COLO668 (cell line): ENCODE results near the gene BEX4.
A peak's percentile ranks its signal among the peaks of the same experiment; 100 is the strongest.
"Not testable (repeated sequence)": the region's sequence is repeated elsewhere in the genome, so short reads cannot be mapped to it uniquely, and the experiment has no call there.

Experiments used
- DNase-seq: peaks from one replicate; lab custom pipeline; 2025; ENCODE audit not compliant: unreplicated experiment; lab: John Stamatoyannopoulos, UW

Gene BEX4

GRCh38 chrX:103235608-103236007, 20.7 kb downstream of the BEX4 start:
- not testable (repeated sequence) for DNase-seq

GRCh38 chrX:103236296-103236695, 21.4 kb downstream of the BEX4 start:
- DNase-seq: no peak

GRCh38 chrX:103240155-103240554, 25.2 kb downstream of the BEX4 start:
- DNase-seq: no peak

- DNase-seq: no peak
Observed at GRCh38 chrX:103248553-103248952, 33.6 kb downstream of the BEX4 start.

DNA sequence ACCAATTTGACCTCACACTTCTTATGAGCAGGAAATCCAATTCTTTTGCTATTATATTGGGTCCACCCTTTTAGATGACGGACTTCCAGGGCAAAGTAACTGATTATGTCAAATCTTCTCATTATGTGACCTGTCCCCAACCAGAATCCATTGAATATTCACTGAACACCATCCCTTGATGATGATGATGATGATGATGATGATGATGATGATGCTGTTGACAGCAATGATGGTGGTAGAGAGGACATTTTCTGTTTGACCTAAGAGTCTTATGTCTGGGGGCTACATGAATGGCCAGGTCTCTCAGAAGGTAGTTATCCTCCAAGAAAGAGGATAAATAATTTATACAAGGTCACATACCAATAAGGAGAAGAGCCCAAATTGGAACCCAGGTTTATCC, 34.9 kb downstream of the BEX4 start:
- no peak for DNase-seq

DNA sequence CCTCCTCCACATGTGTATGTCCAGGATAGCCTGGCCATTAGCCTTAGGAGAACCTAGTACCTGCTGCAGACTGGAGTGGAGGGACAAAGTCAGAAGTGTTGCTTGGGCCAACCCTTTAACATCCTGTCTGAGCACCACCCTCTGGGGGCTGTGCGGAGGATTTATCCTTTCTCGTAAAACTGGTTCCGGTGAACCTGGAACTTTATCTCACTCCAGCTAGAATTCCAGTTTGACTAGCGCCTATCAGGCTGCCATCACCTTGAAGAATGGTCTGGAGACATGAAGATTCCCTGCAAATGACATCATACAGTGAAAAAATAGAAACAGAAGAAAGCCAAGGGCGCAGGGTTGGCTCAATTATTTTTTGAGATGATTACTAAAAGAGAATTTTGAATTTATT, 36.1 kb downstream of the BEX4 start:
- DNase-seq: no peak

DNA sequence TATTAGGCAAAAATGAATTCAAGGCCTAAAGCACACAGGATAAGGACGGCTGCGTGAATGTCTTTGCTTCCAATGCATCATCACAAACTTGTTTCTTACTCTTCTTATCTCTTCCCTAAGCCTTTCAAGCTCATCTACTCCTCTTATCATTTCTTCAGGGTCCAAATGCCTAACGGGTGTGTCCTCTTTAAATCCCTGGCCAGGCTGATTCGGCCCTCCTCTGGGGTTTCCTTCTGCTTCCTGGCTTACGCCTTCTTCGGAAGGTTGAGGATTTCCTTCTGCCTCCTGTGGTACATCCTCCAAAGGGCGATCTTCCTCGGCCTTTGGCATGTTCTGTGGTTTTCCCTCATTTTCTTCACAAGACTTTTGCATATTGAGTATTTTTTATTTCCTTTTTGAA, 38.7 kb downstream of the BEX4 start:
- no peak for DNase-seq

DNA sequence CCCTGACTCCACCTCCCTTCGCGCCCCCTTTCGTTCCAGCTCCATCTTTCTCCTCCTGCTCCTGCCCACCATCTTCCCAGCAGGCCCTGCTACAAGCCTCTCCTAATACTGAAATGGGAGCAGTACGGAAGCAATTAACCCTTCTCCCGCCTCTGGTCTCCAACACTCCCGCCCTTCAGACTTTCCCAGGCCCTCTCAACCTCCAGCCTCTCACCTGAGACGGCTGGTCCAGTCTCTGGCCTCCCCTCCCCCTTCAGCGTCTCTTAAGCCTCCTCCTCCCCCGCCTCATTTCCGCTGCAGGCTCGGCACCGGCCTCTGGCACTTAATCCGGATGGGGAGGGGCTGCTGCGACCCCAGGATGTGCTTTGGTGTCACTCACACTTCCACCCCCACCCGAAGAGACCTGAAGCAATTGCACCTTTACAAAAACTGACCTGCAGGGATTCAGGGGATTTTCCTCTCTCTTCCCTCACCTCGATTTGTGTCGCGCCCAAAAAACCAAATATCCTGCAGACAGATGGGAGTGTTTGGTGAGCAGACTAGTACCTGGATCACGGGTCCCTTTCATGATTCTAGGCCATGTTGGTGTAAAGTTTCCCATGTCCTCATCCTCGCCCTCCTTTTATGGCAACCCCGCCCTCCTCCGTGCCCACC, 39.4 kb downstream of the BEX4 start:
- DNase-seq: peak; percentile 62

DNA sequence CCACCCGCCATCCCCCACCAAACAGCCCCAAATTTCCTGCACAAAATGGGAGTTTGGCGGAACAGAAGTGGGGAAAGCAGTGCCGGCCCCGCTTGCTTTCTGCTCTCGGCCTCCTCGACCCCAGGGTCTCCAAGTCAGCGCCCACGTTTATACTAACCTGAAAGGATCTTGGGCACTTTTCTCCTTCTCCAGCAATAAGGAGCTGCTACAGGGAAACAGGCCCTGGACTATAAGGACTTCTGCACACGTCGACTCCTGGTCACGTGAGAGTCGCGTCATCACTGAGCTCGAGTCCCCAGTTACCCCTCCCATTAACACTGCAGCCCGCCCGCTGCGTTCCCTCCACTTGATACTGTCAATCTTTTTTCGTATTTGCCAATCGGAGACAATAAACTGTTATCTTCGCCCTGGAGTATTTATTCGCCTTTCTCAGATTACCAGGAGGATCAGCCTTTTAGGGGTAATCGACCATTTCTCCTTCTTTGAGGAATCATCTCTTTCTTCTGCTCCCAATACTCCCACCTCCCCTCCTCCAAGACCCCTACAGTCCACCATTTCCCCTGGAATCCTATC, 40.1 kb downstream of the BEX4 start, which contains the start of gene TCEAL8:
Gene TCEAL8 (minus strand): TSS at position 235 of the 573 bp plus-strand sequence. CDS start 1,176 bp downstream, outside the sequence.
- DNase-seq: peak; percentile 75

GRCh38 chrX:103256651-103257050, 41.7 kb downstream of the BEX4 start:
- no peak for DNase-seq

DNA sequence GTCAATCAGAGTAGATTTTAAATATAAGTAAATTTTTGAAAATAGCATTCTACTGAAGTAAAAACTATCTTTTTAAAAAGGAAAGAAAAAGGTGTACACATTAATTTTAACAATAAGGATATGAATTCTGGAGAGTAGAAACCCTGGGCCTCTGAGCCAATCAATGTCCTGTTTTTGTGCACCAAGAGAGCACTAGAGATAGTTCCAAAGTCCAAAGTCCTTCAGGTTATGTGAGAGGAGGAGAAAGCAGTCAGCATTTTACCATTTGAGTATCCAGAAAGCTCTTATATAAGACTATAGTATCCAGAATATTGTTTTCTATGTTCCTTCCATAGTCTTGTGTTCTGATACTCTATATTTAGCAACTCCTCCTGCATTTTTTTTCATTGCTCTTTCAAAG, 43.4 kb downstream of the BEX4 start:
- no peak for DNase-seq
